K562 (cell line): ENCODE results near the gene FBXW7. TPM values are rescaled to one million over a fixed set of nuclear protein-coding genes. Genes with fewer than 3 reads are reported as not detected.

Source experiments
- ATAC-seq: fragments of 200-7000 bp; cut with Tn5 transposase; 3 replicates; pipeline ENCODE4 v1.9.1; 2020; ENCODE audit warnings: moderate library complexity
- BruUV-seq: library from RNA; stranded (reverse); fragments of 400-500 nt; replicated peaks from 2 replicates; lab custom pipeline; 2021; lab: Mats Ljungman, UMichigan
- CTCF ChIA-PET: fragments of 300-600 bp; formaldehyde crosslinking; extraction: SDS; loops from one replicate; lab custom pipeline; 2021; ENCODE audit warnings: low intra/inter-chr PET ratio; lab: Yijun Ruan, JAX
- POLR2A ChIA-PET: fragments of 300-600, 350-650 bp; sonication (Branson Sonifier 250); formaldehyde crosslinking; extraction: SDS; loops from one replicate; lab custom pipeline; 2021; ENCODE audit warnings: antibody characterized with exemption, inconsistent platforms; lab: Yijun Ruan, JAX
- DNase-seq, 4 experiments: peaks; one replicate each; pipeline versions ENCODE4 v3.0.0 to v3.0.0-alpha.2; 2011 to 2018; ENCODE audit warnings: low spot score in 3 of 4, mixed read lengths in 3 of 4; ENCODE audit errors: extremely low read depth in 1 of 4
- FAIRE-seq: peaks from 2 replicates; lab custom pipeline; 2011; peaks lifted over from hg19 to GRCh38; lab: Jason Lieb, UNC
- H2AFZ ChIP-seq: 2 replicates; pipeline ENCODE4 v1.6.0; 2011; ENCODE audit warnings: low read depth, low read length, control low read depth, inconsistent platforms
- H3K27ac ChIP-seq: fragments of 200-600 bp; 3 replicates; pipeline ENCODE4 v1.8.0; 2011; ENCODE audit warnings: low read depth, mild to moderate bottlenecking, control low read depth, inconsistent platforms, low read length, moderate library complexity, mixed read lengths; ENCODE audit errors: extremely low read depth
- H3K27me3 ChIP-seq, 2 experiments: fragments of 300-600 bp in 1 of 2; 2 replicates in 1 of 2; 3 replicates in 1 of 2; pipeline versions ENCODE4 v1.6.0 to v1.8.0; 2011; ENCODE audit warnings: inconsistent platforms in 2 of 2, low read length in 2 of 2, mild to moderate bottlenecking in 1 of 2, mixed read lengths in 1 of 2, moderate library complexity in 1 of 2; ENCODE audit not compliant: control insufficient read depth in 2 of 2, insufficient read depth in 2 of 2
- H3K36me3 ChIP-seq: fragments of 300-600 bp; 3 replicates; pipeline ENCODE4 v1.8.0; 2011; ENCODE audit warnings: mild to moderate bottlenecking, low read length, inconsistent platforms; ENCODE audit not compliant: control insufficient read depth, insufficient read depth
- H3K4me1 ChIP-seq, 2 experiments: fragments of 200-600 bp in 1 of 2; replicated peaks in 1 of 2; 2 replicates in 1 of 2; 3 replicates in 1 of 2; pipeline versions ENCODE4 v1.5.1 to v1.8.0; 2011; ENCODE audit warnings: inconsistent platforms in 2 of 2, low read length in 2 of 2, mild to moderate bottlenecking in 1 of 2, mixed read lengths in 1 of 2, moderate library complexity in 1 of 2; ENCODE audit not compliant: control insufficient read depth in 2 of 2, insufficient read depth in 2 of 2
- H3K4me2 ChIP-seq: 2 replicates; pipeline ENCODE4 v1.6.1; 2011; ENCODE audit warnings: low read length, control low read depth, inconsistent platforms, mixed read lengths; ENCODE audit not compliant: insufficient read depth
- H3K4me3 ChIP-seq: fragments of 200-600 bp; sonication (generic), shearing (Covaris generic); 2 replicates; pipeline ENCODE4 v1.5.1; 2016; ENCODE audit warnings: control low read depth, inconsistent platforms
- H3K79me2 ChIP-seq: fragments of 200-600 bp; 3 replicates; pipeline ENCODE4 v1.8.0; 2011; ENCODE audit warnings: low read length, inconsistent platforms; ENCODE audit not compliant: control insufficient read depth, insufficient read depth
- H3K9ac ChIP-seq, 2 experiments: 2 replicates each; pipeline versions ENCODE4 v1.6.0 to v1.6.1; 2011; ENCODE audit warnings: low read depth in 2 of 2, low read length in 2 of 2, control low read depth in 1 of 2, inconsistent platforms in 1 of 2, mild to moderate bottlenecking in 1 of 2, mixed read lengths in 1 of 2; ENCODE audit not compliant: insufficient read depth in 1 of 2
- H3K9me1 ChIP-seq: one replicate; pipeline ENCODE4 v1.6.0; 2011; ENCODE audit warnings: inconsistent platforms, mild to moderate bottlenecking, low read length, moderate library complexity; ENCODE audit not compliant: control insufficient read depth, insufficient read depth
- H3K9me3 ChIP-seq: replicated peaks from 2 replicates; pipeline ENCODE4 v1.5.1; 2011; ENCODE audit warnings: low read depth, low read length, inconsistent platforms; ENCODE audit not compliant: control insufficient read depth, insufficient read depth
- H4K20me1 ChIP-seq: replicated peaks from 2 replicates; pipeline ENCODE4 v1.6.1; 2011; ENCODE audit warnings: low read length, inconsistent platforms, mixed read lengths; ENCODE audit not compliant: control insufficient read depth, insufficient read depth
- C11orf30 ChIP-seq: fragments of 450-650 bp; IDR thresholded peaks from 2 replicates; pipeline ENCODE4 v1.6.1; 2016; ENCODE audit warnings: low read depth, mild to moderate bottlenecking
- HDAC1 ChIP-seq, 2 experiments: fragments of 450-650 bp; IDR thresholded peaks; 2 replicates each; pipeline ENCODE4 v1.6.1; 2016 to 2017; ENCODE audit warnings: inconsistent platforms in 1 of 2, mild to moderate bottlenecking in 1 of 2, moderate library complexity in 1 of 2
- MAFF ChIP-seq: IDR thresholded peaks from 2 replicates; pipeline ENCODE4 v1.6.1; 2012; ENCODE audit warnings: low read length, improper control_type of control experiment
- MAFG ChIP-seq: fragments of 450-650 bp; conservative IDR thresholded peaks from 2 replicates; pipeline ENCODE4 v1.6.1; 2016; ENCODE audit warnings: missing genetic modification characterization, missing compliant biosample characterization
- MAFK ChIP-seq: IDR thresholded peaks from 2 replicates; pipeline ENCODE4 v1.6.1; 2011; ENCODE audit warnings: low read length, improper control_type of control experiment
- ZNF121 ChIP-seq: sonication (generic); formaldehyde crosslinking; conservative IDR thresholded peaks from 2 replicates; pipeline ENCODE4 v1.8.0; 2022; ENCODE audit warnings: missing genetic modification reagents
- ZNF316 ChIP-seq: fragments of 450-650 bp; IDR thresholded peaks from 2 replicates; pipeline ENCODE4 v1.6.1; 2016
- WGBS: fragments of 100-300 bp; shearing (Covaris generic); methylation state at CpG from one replicate; pipeline ENCODE4 v1.1.6; 2016; ENCODE audit warnings: low coverage, mixed read lengths; ENCODE audit not compliant: insufficient coverage; ENCODE audit errors: missing lambda C conversion rate; 5-methylcytosine and 5-hydroxymethylcytosine counted together
- in situ Hi-C: fragments of 300-500 bp; cut with MboI; formaldehyde crosslinking; loops from 4 replicates; pipeline ENCODE4 v1.15.0; 2018; ENCODE audit warnings: inconsistent platforms, mixed read lengths
- intact Hi-C: fragments of 100-400 bp; cut with micrococcal nuclease; formaldehyde crosslinking; loops from 2 replicates; pipeline ENCODE4 v1.14.2; 2022
- polyA plus RNA-seq, 8 experiments: library from polyadenylated mRNA; depleted of rRNA in 4 of 8; stranded (reverse) in 5 of 8; unstranded in 3 of 8; fragments of >200 nt; fragmentation: Nextera tagmentation in 2 of 8; fragmentation: Illumina TruSeq in 1 of 8; extraction: Ambion mirVana in 2 of 8; extraction: Trizol in 1 of 8; gene quantifications; 2 replicates each; pipeline versions ENCODE4 v1.2.1 to v1.2.3, GENCODE V29; 2011 to 2014; ENCODE audit warnings: inconsistent platforms in 1 of 8, missing spikeins in 1 of 8
- total RNA-seq, 7 experiments: library from RNA; depleted of rRNA in 6 of 7; stranded (reverse); fragments of >200 nt in 6 of 7; fragmentation: Illumina TruSeq in 2 of 7; extraction: Trizol in 2 of 7; gene quantifications; 2 replicates each; pipeline versions ENCODE4 v1.2.1 to v1.2.3, GENCODE V29; 2011 to 2021; ENCODE audit warnings: low replicate concordance in 1 of 7
- TF ChIP-seq, protein P1 (sequence below), 2 experiments: fragments of 450-650 bp in 1 of 2; sonication (generic) in 1 of 2; formaldehyde crosslinking in 1 of 2; IDR thresholded peaks; 2 replicates each; pipeline versions ENCODE4 v1.7.1 to v1.9.0; 2016 to 2022; ENCODE audit warnings: inconsistent platforms in 1 of 2, mild to moderate bottlenecking in 1 of 2, missing genetic modification reagents in 1 of 2

FBXW7 gene
- total and polyA plus RNA-seq, 9 of the 15 experiments (the other 6 are each of a cell fraction or from before 2014, with no cell fraction given): 6.8 to 44.2 (median 16.4) TPM

DNA sequence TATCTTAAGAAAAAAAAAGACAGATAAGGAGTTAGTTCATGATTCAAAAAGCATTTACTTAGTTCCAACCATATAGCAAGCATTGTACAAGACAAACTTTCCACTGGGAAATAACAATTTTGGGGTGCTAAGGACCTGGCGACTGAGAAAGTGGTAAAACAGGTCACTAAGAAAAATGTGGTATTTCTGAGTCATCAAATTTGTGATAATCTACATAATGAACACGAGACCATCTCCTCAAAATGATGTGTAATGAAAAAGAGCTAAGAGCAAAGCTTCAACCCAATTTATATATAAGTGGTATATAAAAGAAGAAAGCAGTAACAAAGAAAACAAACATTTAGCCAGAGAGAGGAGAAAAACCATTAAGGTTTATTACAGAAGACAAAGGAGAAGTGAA is 72.3 kb downstream of the FBXW7 start:
- WGBS: 39% methylated on average over 2 of the region's 2 CpGs
- DNase-seq (no peak), ATAC-seq (no peak), FAIRE-seq (no peak)
- H3K9me1 ChIP-seq: no peaks in the 10 kb centered on the region
- intact Hi-C loops: loop anchor here (5.0 to 10.0 kb wide), 2 partner anchors 34 to 661 kb away; no protein-coding TSS in a partner anchor
- no peak overlapping the region for H3K27ac ChIP-seq
- H3K9me3 ChIP-seq: no peaks in the 10 kb centered on the region
- H3K36me3 ChIP-seq: no peaks in the 10 kb centered on the region
- no peak overlapping the region for H3K4me2 ChIP-seq
- no peaks in the 10 kb centered on the region for H4K20me1 ChIP-seq
- no peak overlapping the region for H2AFZ ChIP-seq
- no peaks in the 10 kb centered on the region; a peak in 3 of 5 replicates for H3K4me1 ChIP-seq
- no peaks in the 10 kb centered on the region for H3K27me3 ChIP-seq
- H3K79me2 ChIP-seq: peaks cover 18% of the 10 kb centered on the region; the same call in 2 of the 3 replicates
- no peak overlapping the region for H3K4me3 ChIP-seq
- H3K9ac ChIP-seq: no peak overlapping the region
- in situ Hi-C loops: no loop called here
- ChIA-PET POLR2A (no interaction called here), CTCF (no interaction called here)
- no TSS peak for BruUV-seq
- peak; percentile 83 for TF ChIP-seq ZNF316
- TF ChIP-seq MAFK: peak; percentile 26; the same call in 1 of the 2 replicates
- peak; percentile 63 for TF ChIP-seq C11orf30
- no peak for TF ChIP-seq HDAC1 (IDR thresholded peaks at IDR 0.05)
- peak; percentile 39 for TF ChIP-seq MAFF
- TF ChIP-seq ZNF121 (CRISPR knock-in tag): no peak
- 0 out of 2 replicates have a peak, but pooled peaks have one; percentile 29 for TF ChIP-seq MAFG

DNA sequence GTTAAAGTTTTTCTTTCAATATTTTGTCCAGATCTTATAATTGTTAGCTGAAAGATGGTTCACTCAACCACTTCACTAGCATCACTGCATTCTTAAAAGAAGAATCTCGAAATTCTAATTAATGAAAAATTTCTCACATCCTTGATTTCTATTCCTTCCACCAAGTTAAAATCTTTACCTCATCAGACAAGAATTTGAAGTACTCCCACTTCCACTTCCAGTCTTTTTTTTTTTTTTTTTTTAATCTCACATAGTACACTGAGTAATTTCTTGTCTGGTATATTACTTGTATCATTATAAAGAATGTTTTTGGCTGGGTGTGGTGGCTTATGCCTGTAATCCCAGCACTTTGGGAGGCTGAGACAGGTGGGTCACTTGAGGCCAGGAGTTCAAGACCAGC is 73.2 kb downstream of the FBXW7 start:
- Histone ChIP-seq H3K4me3 (no peak overlapping the region), H3K79me2 (peaks cover 18% of the 10 kb centered on the region; the same call in 2 of the 3 replicates), H3K9me1 (no peaks in the 10 kb centered on the region), H3K4me2 (no peak overlapping the region), H3K9ac (no peak overlapping the region), H3K9me3 (no peaks in the 10 kb centered on the region), H3K27me3 (no peaks in the 10 kb centered on the region), H2AFZ (no peak overlapping the region), H3K27ac (no peak overlapping the region), H4K20me1 (no peaks in the 10 kb centered on the region), H3K36me3 (no peaks in the 10 kb centered on the region), H3K4me1 (no peaks in the 10 kb centered on the region; a peak in 3 of 5 replicates)
- ChIA-PET POLR2A (no interaction called here), CTCF (no interaction called here)
- DNase-seq (no peak), ATAC-seq (no peak), FAIRE-seq (no peak)
- no TSS peak for BruUV-seq
- 63% methylated on average over 1 of the region's 1 CpG for WGBS
- in situ Hi-C loops: no loop called here
- intact Hi-C loops: loop anchor here (5.0 to 10.0 kb wide), 2 partner anchors 35 to 662 kb away; no protein-coding TSS in a partner anchor
- TF ChIP-seq, protein P1, sequence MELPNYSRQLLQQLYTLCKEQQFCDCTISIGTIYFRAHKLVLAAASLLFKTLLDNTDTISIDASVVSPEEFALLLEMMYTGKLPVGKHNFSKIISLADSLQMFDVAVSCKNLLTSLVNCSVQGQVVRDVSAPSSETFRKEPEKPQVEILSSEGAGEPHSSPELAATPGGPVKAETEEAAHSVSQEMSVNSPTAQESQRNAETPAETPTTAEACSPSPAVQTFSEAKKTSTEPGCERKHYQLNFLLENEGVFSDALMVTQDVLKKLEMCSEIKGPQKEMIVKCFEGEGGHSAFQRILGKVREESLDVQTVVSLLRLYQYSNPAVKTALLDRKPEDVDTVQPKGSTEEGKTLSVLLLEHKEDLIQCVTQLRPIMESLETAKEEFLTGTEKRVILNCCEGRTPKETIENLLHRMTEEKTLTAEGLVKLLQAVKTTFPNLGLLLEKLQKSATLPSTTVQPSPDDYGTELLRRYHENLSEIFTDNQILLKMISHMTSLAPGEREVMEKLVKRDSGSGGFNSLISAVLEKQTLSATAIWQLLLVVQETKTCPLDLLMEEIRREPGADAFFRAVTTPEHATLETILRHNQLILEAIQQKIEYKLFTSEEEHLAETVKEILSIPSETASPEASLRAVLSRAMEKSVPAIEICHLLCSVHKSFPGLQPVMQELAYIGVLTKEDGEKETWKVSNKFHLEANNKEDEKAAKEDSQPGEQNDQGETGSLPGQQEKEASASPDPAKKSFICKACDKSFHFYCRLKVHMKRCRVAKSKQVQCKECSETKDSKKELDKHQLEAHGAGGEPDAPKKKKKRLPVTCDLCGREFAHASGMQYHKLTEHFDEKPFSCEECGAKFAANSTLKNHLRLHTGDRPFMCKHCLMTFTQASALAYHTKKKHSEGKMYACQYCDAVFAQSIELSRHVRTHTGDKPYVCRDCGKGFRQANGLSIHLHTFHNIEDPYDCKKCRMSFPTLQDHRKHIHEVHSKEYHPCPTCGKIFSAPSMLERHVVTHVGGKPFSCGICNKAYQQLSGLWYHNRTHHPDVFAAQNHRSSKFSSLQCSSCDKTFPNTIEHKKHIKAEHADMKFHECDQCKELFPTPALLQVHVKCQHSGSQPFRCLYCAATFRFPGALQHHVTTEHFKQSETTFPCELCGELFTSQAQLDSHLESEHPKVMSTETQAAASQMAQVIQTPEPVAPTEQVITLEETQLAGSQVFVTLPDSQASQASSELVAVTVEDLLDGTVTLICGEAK (IDR thresholded peaks at IDR 0.05): no peak
- TF ChIP-seq, protein P1 (CRISPR knock-in tag; IDR thresholded peaks at IDR 0.05): no peak
